Sigmoid colon (tissue), 4 donors: ENCODE results near the gene SLC12A3.

Source experiments
- CTCF ChIP-seq, 4 experiments: fragments of 450-650 bp in 3 of 4; fragments of 200-600 bp in 1 of 4; IDR thresholded peaks; one replicate each; pipeline ENCODE4 v1.5.1; 2016 to 2019; ENCODE audit warnings: antibody characterized with exemption in 4 of 4, mild to moderate bottlenecking in 3 of 4, moderate library complexity in 2 of 4
- EP300 ChIP-seq, 4 donors: sonication (generic); formaldehyde crosslinking; IDR thresholded peaks; one replicate each; pipeline ENCODE4 v1.6.1; 2017; ENCODE audit warnings: antibody characterized with exemption in 4 of 4
- POLR2A ChIP-seq, 2 donors: fragments of 450-650 bp; IDR thresholded peaks; one replicate each; pipeline ENCODE4 v1.6.1; 2016; ENCODE audit warnings: antibody characterized with exemption in 2 of 2, mild to moderate bottlenecking in 2 of 2, moderate library complexity in 2 of 2

- TF ChIP-seq EP300 (IDR thresholded peaks at IDR 0.05) (no peak), CTCF (IDR thresholded peaks at IDR 0.05) (no peak), POLR2A (IDR thresholded peaks at IDR 0.05) (no peak)
Measured at GRCh38 chr16:56921571-56921970, 56.6 kb downstream of the SLC12A3 start.
